HepG2 (cell line): Measurements from ENCODE around the gene B4GALT5. TPM values are rescaled to one million over a fixed set of nuclear protein-coding genes. Genes with fewer than 3 reads are reported as not detected.

Experiments used
- ARID2 ChIP-seq: sonication (generic); formaldehyde crosslinking; IDR thresholded peaks from 2 replicates; pipeline ENCODE4 v1.8.1; 2022; ENCODE audit warnings: mild to moderate bottlenecking, missing genetic modification reagents, borderline replicate concordance
- CSRNP2 ChIP-seq: sonication (generic); formaldehyde crosslinking; conservative IDR thresholded peaks from 2 replicates; pipeline ENCODE4 v1.8.0; 2022; ENCODE audit warnings: low read depth, missing genetic modification reagents
- DDIT3 ChIP-seq: sonication (generic); formaldehyde crosslinking; IDR thresholded peaks from 2 replicates; pipeline ENCODE4 v1.4.0; 2020; ENCODE audit warnings: mild to moderate bottlenecking, missing genetic modification reagents
- DMTF1 ChIP-seq: sonication (generic); formaldehyde crosslinking; IDR thresholded peaks from 2 replicates; pipeline ENCODE4 v1.4.0; 2020; ENCODE audit warnings: mild to moderate bottlenecking, missing genetic modification reagents
- DRAP1 ChIP-seq: IDR thresholded peaks from 2 replicates; pipeline ENCODE4 v1.6.1; 2016; ENCODE audit warnings: missing genetic modification reagents, missing compliant biosample characterization
- GTF3A ChIP-seq: sonication (generic); formaldehyde crosslinking; conservative IDR thresholded peaks from 2 replicates; pipeline ENCODE4 v1.4.0; 2020; ENCODE audit warnings: mild to moderate bottlenecking, missing genetic modification reagents
- KLF16 ChIP-seq, 2 experiments: sonication (generic) in 1 of 2; formaldehyde crosslinking in 1 of 2; IDR thresholded peaks; 2 replicates each; pipeline versions ENCODE4 v1.6.1 to v1.8.0; 2016 to 2023; ENCODE audit warnings: missing genetic modification reagents in 2 of 2, missing compliant biosample characterization in 1 of 2
- NFKB2 ChIP-seq: sonication (generic); formaldehyde crosslinking; IDR thresholded peaks from 2 replicates; pipeline ENCODE4 v1.4.0; 2020; ENCODE audit warnings: missing genetic modification reagents, borderline replicate concordance
- SAFB2 ChIP-seq: sonication (generic); formaldehyde crosslinking; IDR thresholded peaks from 2 replicates; pipeline ENCODE4 v1.5.1; 2020; ENCODE audit warnings: missing genetic modification reagents, low read depth, mild to moderate bottlenecking, borderline replicate concordance
- SETDB1 ChIP-seq: sonication (generic); formaldehyde crosslinking; IDR thresholded peaks from 2 replicates; pipeline ENCODE4 v1.5.1; 2020; ENCODE audit warnings: missing genetic modification reagents, mild to moderate bottlenecking, borderline replicate concordance
- ZNF263 ChIP-seq: sonication (generic); formaldehyde crosslinking; IDR thresholded peaks from 2 replicates; pipeline ENCODE4 v1.4.0; 2020; ENCODE audit warnings: missing genetic modification reagents
- ZNF549 ChIP-seq: sonication (generic); formaldehyde crosslinking; IDR thresholded peaks from 2 replicates; pipeline ENCODE4 v1.5.0; 2020; ENCODE audit warnings: missing genetic modification reagents
- ZNF724P ChIP-seq: sonication (generic); formaldehyde crosslinking; IDR thresholded peaks from 2 replicates; pipeline ENCODE4 v1.8.0; 2022; ENCODE audit warnings: missing genetic modification reagents, borderline replicate concordance
- ZNF788 ChIP-seq: sonication (generic); formaldehyde crosslinking; IDR thresholded peaks from 2 replicates; pipeline ENCODE4 v1.5.0; 2020; ENCODE audit warnings: mild to moderate bottlenecking, missing genetic modification reagents, borderline replicate concordance
- ZNF839 ChIP-seq: sonication (generic); formaldehyde crosslinking; IDR thresholded peaks from 2 replicates; pipeline ENCODE4 v1.4.0; 2020; ENCODE audit warnings: missing genetic modification reagents, mild to moderate bottlenecking, borderline replicate concordance
- polyA plus RNA-seq, 8 experiments: library from polyadenylated mRNA; depleted of rRNA in 3 of 8; stranded (reverse) in 7 of 8; unstranded in 1 of 8; fragments of >200 nt; fragmentation: Illumina TruSeq in 4 of 8; extraction: Trizol in 4 of 8; gene quantifications; 2 replicates each; pipeline versions ENCODE4 v1.2.1 to v1.2.3, GENCODE V29; 2011 to 2016; ENCODE audit warnings: low read depth in 4 of 8, missing spikeins in 1 of 8, mixed read lengths in 1 of 8; ENCODE audit not compliant: insufficient read depth in 1 of 8
- total RNA-seq, 5 experiments: library from RNA; depleted of rRNA; stranded (reverse); fragments of >200 nt; fragmentation: Illumina TruSeq; extraction: Trizol; gene quantifications; 2 replicates each; pipeline ENCODE4 v1.2.3, GENCODE V29; 2016; ENCODE audit warnings: low read depth in 1 of 5
- TF ChIP-seq, protein P1 (sequence below): sonication (generic); formaldehyde crosslinking; IDR thresholded peaks from 2 replicates; pipeline ENCODE4 v1.5.0; 2020; ENCODE audit warnings: missing genetic modification reagents
- TF ChIP-seq, protein P2 (sequence below): IDR thresholded peaks from 2 replicates; pipeline ENCODE4 v1.4.0; 2020; ENCODE audit warnings: mild to moderate bottlenecking, missing genetic modification reagents

Gene B4GALT5
- total and polyA plus RNA-seq, 2 of the 13 experiments (the other 11 are each of a cell fraction or from before 2014, with no cell fraction given): 27.3 to 30.9 TPM

DNA sequence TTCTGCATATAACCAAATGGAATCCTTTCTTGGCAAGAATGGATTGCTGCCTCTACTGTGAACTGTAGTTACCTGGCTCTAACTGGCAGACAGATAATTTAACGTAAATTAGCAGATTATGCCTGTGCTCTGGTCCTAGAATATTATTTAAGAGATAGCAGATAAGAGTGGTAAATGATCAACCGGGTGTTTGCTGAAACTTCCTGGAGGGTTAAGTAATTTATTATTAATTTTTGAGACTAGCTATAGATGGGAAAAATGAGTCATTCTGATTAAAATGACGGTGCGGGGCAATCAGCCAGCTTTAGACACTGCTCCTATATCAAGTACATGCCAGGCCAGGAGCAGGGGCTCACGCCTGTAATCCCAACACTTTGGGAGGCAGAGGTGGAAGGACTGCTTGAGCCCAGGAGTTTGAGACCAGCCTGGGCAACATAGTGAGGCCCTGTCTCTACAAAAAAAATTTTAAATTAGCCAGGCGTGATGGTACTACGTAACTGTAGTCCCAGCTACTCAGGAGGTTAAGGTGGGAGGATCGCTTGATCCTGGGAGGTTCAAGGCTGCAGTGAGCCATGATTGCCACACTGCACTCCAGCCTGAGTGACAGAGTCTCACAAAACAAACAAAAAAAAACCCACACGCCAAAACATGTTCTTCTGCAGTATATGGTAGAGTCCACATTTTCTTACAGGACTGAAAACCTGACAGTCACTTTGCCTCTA lies 22.6 kb downstream of the B4GALT5 start (continued):
- TF ChIP-seq, protein P1, sequence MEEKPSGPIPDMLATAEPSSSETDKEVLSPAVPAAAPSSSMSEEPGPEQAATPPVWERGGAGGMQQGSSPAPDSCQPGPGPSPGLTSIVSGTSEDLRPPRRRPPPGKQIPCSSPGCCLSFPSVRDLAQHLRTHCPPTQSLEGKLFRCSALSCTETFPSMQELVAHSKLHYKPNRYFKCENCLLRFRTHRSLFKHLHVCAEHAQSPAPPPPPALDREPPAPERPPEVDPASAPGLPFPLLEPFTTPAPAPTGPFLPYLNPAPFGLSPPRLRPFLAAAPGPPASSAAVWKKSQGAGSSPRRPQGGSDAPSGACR (CRISPR knock-in tag): peak; percentile 88; the same call in 1 of the 2 replicates
- TF ChIP-seq, protein P2, sequence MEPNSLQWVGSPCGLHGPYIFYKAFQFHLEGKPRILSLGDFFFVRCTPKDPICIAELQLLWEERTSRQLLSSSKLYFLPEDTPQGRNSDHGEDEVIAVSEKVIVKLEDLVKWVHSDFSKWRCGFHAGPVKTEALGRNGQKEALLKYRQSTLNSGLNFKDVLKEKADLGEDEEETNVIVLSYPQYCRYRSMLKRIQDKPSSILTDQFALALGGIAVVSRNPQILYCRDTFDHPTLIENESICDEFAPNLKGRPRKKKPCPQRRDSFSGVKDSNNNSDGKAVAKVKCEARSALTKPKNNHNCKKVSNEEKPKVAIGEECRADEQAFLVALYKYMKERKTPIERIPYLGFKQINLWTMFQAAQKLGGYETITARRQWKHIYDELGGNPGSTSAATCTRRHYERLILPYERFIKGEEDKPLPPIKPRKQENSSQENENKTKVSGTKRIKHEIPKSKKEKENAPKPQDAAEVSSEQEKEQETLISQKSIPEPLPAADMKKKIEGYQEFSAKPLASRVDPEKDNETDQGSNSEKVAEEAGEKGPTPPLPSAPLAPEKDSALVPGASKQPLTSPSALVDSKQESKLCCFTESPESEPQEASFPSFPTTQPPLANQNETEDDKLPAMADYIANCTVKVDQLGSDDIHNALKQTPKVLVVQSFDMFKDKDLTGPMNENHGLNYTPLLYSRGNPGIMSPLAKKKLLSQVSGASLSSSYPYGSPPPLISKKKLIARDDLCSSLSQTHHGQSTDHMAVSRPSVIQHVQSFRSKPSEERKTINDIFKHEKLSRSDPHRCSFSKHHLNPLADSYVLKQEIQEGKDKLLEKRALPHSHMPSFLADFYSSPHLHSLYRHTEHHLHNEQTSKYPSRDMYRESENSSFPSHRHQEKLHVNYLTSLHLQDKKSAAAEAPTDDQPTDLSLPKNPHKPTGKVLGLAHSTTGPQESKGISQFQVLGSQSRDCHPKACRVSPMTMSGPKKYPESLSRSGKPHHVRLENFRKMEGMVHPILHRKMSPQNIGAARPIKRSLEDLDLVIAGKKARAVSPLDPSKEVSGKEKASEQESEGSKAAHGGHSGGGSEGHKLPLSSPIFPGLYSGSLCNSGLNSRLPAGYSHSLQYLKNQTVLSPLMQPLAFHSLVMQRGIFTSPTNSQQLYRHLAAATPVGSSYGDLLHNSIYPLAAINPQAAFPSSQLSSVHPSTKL: peak; percentile 96
- 0 out of 2 replicates have a peak, but pooled peaks have one; percentile 53 for TF ChIP-seq SAFB2 (CRISPR knock-in tag)
- TF ChIP-seq DDIT3 (CRISPR knock-in tag): no peak
- TF ChIP-seq ZNF549 (CRISPR knock-in tag): no peak
- peak; percentile 36; the same call in 1 of the 2 replicates for TF ChIP-seq NFKB2 (CRISPR knock-in tag)
- no peak for TF ChIP-seq DMTF1 (CRISPR knock-in tag)
- TF ChIP-seq KLF16 (CRISPR knock-in tag; IDR thresholded peaks at IDR 0.05): peak in 1 of 2 experiments; percentile 78; a peak in 2 of 4 replicates
- TF ChIP-seq ZNF839 (CRISPR knock-in tag): no peak; the same call in 1 of the 2 replicates
- TF ChIP-seq ZNF724P: no peak
- no peak for TF ChIP-seq GTF3A (CRISPR knock-in tag)
- TF ChIP-seq ZNF263 (CRISPR knock-in tag): peak; percentile 89
- no peak for TF ChIP-seq CSRNP2
- no peak for TF ChIP-seq SETDB1
- no peak for TF ChIP-seq ARID2 (CRISPR knock-in tag)
- TF ChIP-seq DRAP1 (CRISPR knock-in tag): peak; percentile 59; the same call in 1 of the 2 replicates
- peak; percentile 94; the same call in 1 of the 2 replicates for TF ChIP-seq ZNF788
